Stimulated activated CD4-positive, alpha-beta T cell treated with anti-CD3 and anti-CD28 coated beads, Interleukin-2, amount 100 ng/mL, for 24 hours (primary cell): ENCODE measurements around the gene FBXW10.
A peak's percentile ranks its signal among the peaks of the same experiment; 100 is the strongest.
"Not testable (repeated sequence)": the region's sequence is repeated elsewhere in the genome, so short reads cannot be mapped to it uniquely, and the experiment has no call there.

Source experiments
- DNase-seq, 2 donors: peaks; one replicate each; pipeline ENCODE4 v3.0.0-alpha.2; 2020

Gene FBXW10

GRCh38 chr17:18750242-18750641, 6.4 kb downstream of the FBXW10 start:
- DNase-seq: not testable (repeated sequence)

- DNase-seq: not testable (repeated sequence)
Measured at GRCh38 chr17:18753829-18754409, 10.1 kb downstream of the FBXW10 start.

DNA sequence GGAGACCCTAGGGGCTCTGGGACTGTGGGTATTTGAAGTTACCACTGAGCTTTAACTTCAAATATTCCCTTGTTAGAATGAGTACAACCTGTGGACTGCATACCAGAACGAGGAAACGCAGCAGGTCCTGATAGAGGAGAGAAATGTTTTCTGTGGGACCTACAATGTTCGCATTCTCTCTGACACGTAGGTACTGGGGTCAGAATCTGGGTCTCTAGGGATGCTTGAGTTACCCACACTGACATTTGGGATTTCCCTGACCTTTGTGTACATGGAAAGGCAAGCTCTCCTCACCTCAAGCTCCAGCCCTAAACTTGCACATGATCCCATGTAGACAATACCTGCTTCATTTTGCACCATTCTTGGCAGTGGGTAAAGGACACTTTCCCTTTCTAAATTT, 12.1 kb downstream of the FBXW10 start:
- not testable (repeated sequence) for DNase-seq

GRCh38 chr17:18757368-18758044, 13.7 kb downstream of the FBXW10 start:
- DNase-seq: not testable (repeated sequence)

DNA sequence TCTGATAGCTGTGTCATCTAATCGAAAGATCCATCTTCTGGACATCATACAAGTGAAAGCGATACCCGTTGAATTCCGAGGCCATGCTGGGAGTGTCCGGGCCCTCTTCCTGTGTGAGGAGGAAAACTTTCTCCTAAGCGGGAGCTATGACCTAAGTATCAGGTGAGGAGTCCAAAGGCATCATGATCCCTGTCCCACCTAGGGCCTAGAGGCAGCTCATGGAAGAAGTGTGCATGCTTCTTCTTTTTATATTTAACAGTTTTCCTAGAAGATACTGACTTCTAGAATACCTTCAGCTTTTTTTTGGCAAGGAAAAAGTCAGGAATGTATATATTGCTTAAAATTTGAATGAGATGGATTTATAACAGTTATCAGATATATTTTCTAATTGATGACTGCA, 14.5 kb downstream of the FBXW10 start:
- DNase-seq: not testable (repeated sequence)

- not testable (repeated sequence) for DNase-seq
Measured at GRCh38 chr17:18760221-18760620, 16.4 kb downstream of the FBXW10 start.

DNA sequence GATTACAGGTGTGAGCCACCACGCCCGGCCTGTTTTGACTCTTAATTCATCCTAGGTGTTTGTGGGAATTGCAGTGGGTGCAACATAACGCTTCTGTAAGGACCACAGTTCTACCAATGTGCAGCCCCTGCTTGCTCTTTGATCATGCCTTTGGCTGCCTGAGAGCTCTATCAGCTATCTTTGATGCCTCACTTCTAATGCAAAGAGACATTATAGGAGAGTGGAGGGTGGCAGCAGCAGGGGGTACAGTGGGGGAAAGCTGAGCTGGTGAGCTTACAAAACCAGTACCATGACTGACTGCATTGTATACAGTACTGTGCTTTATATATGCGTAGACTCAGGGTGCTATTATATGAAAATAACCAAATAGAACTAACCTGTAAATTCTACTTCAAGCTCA, 26.7 kb downstream of the FBXW10 start:
- not testable (repeated sequence) for DNase-seq

GRCh38 chr17:18771066-18771465, 27.2 kb downstream of the FBXW10 start:
- not testable (repeated sequence) for DNase-seq

DNA sequence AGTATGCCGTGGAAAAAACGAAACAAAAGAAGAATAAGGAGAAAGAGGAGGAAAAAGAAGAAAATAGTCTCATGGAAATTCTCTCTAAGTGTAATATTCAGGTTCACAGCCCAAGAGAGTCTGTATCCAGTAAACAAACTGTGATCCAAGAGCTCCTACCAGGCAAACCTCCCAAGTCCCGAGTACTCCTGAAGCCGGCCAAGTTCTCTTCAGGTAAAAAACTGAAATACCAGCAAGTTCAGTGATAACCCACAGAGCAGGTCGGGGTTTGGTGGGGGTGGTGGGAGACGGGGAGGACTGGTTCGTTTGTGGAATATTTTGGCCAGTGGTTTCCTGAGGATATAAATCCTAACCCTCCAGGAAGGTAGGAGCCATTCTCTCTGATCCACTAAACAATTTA, 28.6 kb downstream of the FBXW10 start:
- DNase-seq: no peak

DNA sequence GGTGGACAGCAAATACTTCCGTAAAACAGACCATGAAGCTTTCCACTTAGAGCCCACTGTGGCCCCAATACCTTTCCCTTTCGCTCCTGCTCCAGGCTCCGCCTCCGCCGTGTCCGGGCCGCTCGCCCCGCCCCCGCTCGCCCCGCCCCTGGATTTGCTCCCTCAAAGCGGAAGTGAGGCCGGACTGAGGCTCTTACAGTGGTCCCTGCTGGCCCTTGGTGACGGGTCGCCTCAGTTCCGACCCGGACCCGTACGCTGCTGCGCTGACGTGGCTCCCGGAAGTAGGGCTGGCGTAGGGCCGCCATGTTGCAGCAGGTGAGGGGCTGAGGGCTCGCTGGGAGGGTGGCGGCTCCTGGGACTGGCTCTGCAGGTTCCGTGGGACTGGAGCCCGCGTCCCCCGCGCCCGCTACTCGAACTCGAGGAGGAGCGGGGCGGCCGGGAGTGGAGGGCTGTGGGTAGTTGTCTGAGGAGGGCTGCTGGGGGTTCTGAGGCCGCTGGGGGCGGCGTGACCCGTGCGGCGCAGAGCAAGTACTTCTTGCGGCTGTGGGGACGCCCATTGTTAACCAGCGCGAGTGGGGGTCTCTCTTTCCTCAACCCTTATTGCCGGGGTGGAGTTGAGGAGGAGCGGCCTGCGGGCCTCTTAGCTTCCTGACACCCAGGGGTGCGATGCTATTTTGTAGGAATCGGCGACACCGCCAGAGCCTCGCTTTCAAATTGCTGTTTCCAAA, 37.3 kb downstream of the FBXW10 start, which contains the start of gene TVP23B:
TVP23B (plus strand) TSS at position 193 of the 728 bp plus-strand sequence; CDS start at position 304, 111 bp downstream.
- DNase-seq: peak; percentile 97

GRCh38 chr17:18781805-18782204, 38.0 kb downstream of the FBXW10 start:
- DNase-seq: not testable (repeated sequence)

DNA sequence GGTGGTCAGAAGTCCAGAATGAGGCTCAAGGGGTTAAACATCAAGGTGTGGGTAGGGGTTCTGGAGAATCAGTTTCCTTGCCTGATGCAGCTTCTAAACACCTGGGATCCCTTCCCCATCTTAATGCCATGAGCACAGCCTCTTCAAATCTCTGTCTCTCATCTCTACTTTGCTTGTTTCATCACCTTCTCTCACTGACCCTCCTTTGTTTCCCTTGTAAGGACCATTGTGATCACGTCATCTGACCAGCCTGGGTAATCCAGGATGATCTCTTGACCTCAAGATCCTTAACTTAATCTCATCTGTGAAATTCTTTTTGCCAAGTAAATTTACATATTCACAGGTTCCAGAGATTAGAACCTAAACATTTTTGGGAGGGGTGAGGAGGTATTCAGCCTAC, 42.1 kb downstream of the FBXW10 start:
- not testable (repeated sequence) for DNase-seq

DNA sequence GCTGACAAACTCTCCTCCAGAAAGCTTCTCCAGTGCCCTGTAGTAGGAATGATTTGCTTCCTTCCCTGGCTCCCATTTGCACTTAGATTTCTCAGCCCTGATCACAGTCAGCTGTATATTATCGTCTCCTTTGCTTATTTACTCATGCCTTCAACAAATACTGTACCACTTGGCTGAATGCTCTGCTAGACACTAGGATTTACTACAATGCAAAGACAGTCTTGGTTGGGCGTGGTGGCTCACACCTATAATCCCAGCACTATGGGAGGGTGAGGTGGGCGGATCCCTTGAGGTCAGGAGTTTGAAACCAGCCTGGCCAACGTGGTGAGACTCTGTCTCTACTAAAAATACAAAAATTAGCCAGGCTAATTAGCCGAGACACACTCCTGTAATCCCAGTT, 43.0 kb downstream of the FBXW10 start:
- not testable (repeated sequence) for DNase-seq

- not testable (repeated sequence) for DNase-seq
Measured at GRCh38 chr17:18791402-18791801, 47.5 kb downstream of the FBXW10 start.

DNA sequence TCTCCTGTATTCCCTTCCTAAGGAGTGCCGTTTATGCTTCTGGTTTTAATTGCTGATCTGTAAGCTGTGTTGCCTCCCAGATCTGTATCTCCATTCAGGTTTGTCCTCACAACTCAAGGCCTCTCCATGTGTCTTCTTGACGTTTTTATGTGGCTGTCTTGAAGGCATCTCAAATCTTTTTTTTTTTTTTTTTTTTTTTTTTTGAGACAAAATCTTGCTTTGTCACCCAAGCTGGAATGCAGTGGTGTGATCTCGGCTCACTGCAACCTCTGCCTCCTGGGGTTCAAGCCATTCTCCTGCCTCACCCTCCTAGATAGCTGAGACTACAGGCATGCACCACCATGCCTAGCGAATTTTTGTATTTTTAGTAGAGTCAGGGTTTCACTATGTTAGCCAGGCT, 51.0 kb downstream of the FBXW10 start:
- not testable (repeated sequence) for DNase-seq

GRCh38 chr17:18796887-18797286, 53.0 kb downstream of the FBXW10 start:
- DNase-seq: not testable (repeated sequence)

DNA sequence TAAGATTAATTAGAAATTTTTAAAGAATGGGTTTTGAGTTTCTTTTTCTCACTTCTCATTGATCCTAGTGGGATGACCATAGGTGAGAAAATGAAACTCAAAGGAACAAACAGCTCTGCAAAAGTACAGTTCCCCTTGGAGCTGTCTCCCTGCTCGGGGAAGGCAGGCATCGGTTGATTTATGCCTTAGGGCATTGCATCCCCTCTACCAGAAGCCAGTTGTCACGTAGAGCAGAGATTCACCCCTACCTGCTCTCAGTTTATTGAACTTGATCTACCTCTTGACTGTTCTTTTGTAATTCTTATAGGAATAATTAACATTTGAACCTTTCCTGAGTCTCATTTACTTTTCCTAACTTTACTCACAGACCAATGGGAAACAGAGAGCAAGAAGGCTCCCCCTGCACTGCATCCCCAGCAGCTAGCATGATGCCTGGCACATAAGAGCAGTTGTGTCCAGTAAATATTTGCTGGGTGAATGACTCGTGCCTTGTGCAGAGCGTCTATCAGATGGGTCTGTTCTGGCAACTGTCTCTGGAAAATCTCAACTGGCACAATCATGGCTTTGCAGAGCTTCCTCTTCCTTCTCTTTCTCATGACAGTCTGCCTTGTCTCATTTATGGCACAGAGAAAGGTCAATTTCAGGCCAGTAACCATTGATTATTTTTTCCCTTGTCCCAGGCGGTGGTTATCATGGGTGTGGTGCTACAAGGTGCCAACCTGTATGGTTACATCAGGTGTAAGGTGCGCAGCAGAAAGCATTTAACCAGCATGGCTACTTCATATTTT, 59.8 kb downstream of the FBXW10 start:
- not testable (repeated sequence) for DNase-seq

DNA sequence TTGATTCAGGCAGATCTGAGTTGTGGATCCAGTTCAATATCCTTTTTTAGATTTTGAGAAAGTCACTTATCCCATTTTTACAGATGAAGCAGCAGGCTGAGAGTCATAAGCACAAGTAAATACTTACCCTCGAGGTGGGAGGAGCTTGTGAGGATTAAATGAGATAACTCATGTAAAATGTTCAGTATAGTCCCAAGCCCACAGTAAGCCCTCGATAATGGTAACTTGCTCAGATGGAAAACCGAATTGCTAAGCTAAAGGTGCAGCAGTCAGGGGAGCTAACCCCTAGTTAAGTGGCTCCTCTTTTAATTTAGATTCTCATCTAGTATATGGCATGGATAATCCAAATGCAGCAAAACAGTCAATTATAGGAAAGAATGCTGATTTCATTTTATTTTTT, 72.1 kb downstream of the FBXW10 start:
- DNase-seq: not testable (repeated sequence)

DNA sequence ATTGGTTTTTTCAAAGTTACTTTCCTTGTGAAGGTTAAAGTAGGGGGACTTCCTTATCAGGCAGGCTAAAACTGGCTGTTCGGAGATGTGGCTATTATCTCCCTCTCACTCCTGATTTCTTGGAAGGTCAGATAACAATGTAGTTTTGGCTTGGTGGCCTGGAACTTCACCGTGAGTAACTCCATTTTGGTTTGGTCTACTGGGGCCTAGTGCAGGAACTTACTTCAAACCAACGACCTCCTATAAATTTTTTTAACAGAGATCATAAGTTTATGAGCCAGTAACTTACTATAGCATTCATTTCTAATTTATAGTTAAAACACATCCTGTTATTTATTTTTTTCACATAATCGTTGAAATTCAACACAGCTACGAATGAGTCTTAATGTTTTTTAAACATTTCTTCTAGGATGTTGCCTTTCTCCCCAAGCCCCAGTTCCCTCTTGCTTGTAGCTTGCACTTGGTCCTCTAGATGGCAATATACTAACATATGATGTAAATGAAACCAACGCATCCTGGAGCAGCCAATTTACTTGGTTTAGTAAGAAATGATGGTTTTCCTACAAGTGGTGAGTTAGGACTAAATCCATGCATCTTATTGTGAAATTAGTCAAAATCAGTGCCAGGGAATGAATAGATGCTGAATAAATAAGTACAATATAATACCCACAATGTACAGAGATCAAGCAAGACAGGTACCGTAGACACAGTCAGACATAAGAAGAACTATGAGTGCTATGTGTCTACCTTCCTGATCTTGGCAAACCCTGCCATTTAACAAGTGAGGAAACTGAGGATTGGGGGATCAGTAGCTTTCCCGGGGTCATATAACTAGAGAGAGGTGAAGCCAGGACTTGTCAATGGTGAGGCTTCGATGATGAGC, 72.9 kb downstream of the FBXW10 start:
- peak; percentile 5 to 33 for DNase-seq

GRCh38 chr17:18821430-18821829, 77.6 kb downstream of the FBXW10 start:
- DNase-seq: not testable (repeated sequence)

- not testable (repeated sequence) for DNase-seq
Measured at GRCh38 chr17:18827613-18828012, 83.8 kb downstream of the FBXW10 start.
